Activated CD4-positive, alpha-beta T cell treated with anti-CD3 and anti-CD28 coated beads, Interleukin-2, amount 10 ng/mL, durations not matched to agents 24 days and 14 days (primary cell): Measurements from ENCODE around the gene NSG2. TPM values are rescaled to one million over a fixed set of nuclear protein-coding genes. Genes with fewer than 3 reads are reported as not detected.

Experiments
- total RNA-seq: library from RNA; stranded (reverse); gene quantifications from 2 replicates; pipeline ENCODE4 v1.2.3, GENCODE V29; 2022

The NSG2 gene
- total RNA-seq, 1 donor from 2014 or later, result not detected

Other genes starting within 250 kb of the NSG2 start
- gene CPEB4, start 157.4 kb upstream of the NSG2 start, total RNA-seq, result 7.6 and 8.8 TPM in 2 replicates
- gene C5orf47, start 56.5 kb upstream of the NSG2 start, total RNA-seq, result not detected in 2 replicates